GM19452 (cell line): ENCODE measurements around the gene ZNF483.
"Not testable (repeated sequence)": the region's sequence is repeated elsewhere in the genome, so short reads cannot be mapped to it uniquely, and the experiment has no call there.

Experiments used
- ATAC-seq: cut with Tn5 transposase; IDR thresholded peaks from one replicate; pipeline ENCODE4 v1.9.1; 2021; ENCODE audit not compliant: unreplicated experiment

Gene ZNF483

GRCh38 chr9:111542497-111543254 lies 17.7 kb downstream of the ZNF483 start:
- no peak for ATAC-seq

GRCh38 chr9:111548623-111549022 lies 23.6 kb downstream of the ZNF483 start:
- ATAC-seq: no peak

- not testable (repeated sequence) for ATAC-seq
These were observed 30.4 kb downstream of the ZNF483 start for GRCh38 chr9:111555425-111555824.

- ATAC-seq: no peak
These were observed 34.1 kb downstream of the ZNF483 start for GRCh38 chr9:111559000-111559610.

GRCh38 chr9:111561165-111561719 lies 36.3 kb downstream of the ZNF483 start:
- no peak for ATAC-seq

- ATAC-seq: no peak
These were observed 41.3 kb downstream of the ZNF483 start for GRCh38 chr9:111566234-111566633.

- not testable (repeated sequence) for ATAC-seq
These were observed 43.1 kb downstream of the ZNF483 start for GRCh38 chr9:111568127-111568526.

- ATAC-seq: no peak
These were observed 48.1 kb downstream of the ZNF483 start for GRCh38 chr9:111572950-111573604.

- ATAC-seq: no peak
These were observed 57.9 kb downstream of the ZNF483 start for GRCh38 chr9:111582888-111583287.

- no peak for ATAC-seq
These were observed 61.4 kb downstream of the ZNF483 start for GRCh38 chr9:111586378-111586777.

- no peak for ATAC-seq
These were observed 63.9 kb downstream of the ZNF483 start for GRCh38 chr9:111588846-111589245.

- ATAC-seq: no peak
These were observed 73.1 kb downstream of the ZNF483 start for GRCh38 chr9:111597852-111598732.

- ATAC-seq: no peak
These were observed 73.7 kb downstream of the ZNF483 start for GRCh38 chr9:111598733-111599091.

- no peak for ATAC-seq
These were observed 74.3 kb downstream of the ZNF483 start, which contains the start of gene PTGR1 for GRCh38 chr9:111599092-111599954. Gene PTGR1, minus strand, starts transcription at chr9:111599647. Its CDS starts 2,225 bp downstream, at chr9:111597422.

GRCh38 chr9:111599955-111600343 lies 75.0 kb downstream of the ZNF483 start:
- ATAC-seq: no peak

GRCh38 chr9:111601237-111602018 lies 76.4 kb downstream of the ZNF483 start:
- no peak for ATAC-seq

- no peak for ATAC-seq
These were observed 78.1 kb downstream of the ZNF483 start for GRCh38 chr9:111603041-111603440.

- ATAC-seq: no peak
These were observed 79.2 kb downstream of the ZNF483 start for GRCh38 chr9:111604054-111604615.
